H9 (cell line): Measurements from ENCODE around the gene VAMP8. TPM values are rescaled to one million over a fixed set of nuclear protein-coding genes. Genes with fewer than 3 reads are reported as not detected.

Source experiments
- DNase-seq: peaks from one replicate; pipeline ENCODE4 v3.0.0-alpha.2; 2017
- H2AFZ ChIP-seq: one replicate; pipeline ENCODE4 v1.6.1; 2013; ENCODE audit warnings: mild to moderate bottlenecking, low read length, control low read depth, moderate library complexity
- H2AK5ac ChIP-seq: 2 replicates; pipeline ENCODE4 v1.6.1; 2013; ENCODE audit warnings: low read length, control low read depth, mixed read lengths; ENCODE audit not compliant: insufficient read length
- H2BK120ac ChIP-seq: one replicate; pipeline ENCODE4 v1.6.1; 2013; ENCODE audit warnings: low read depth, mild to moderate bottlenecking, low read length, control low read depth, inconsistent platforms; ENCODE audit not compliant: poor library complexity, severe bottlenecking
- H2BK12ac ChIP-seq: 2 replicates; pipeline ENCODE4 v1.6.1; 2013; ENCODE audit warnings: low read length, control low read depth, mixed read lengths, low read depth; ENCODE audit not compliant: insufficient read length
- H2BK15ac ChIP-seq: 2 replicates; pipeline ENCODE4 v1.6.1; 2013; ENCODE audit warnings: low read depth, low read length, control low read depth
- H2BK20ac ChIP-seq: one replicate; pipeline ENCODE4 v1.6.1; 2013; ENCODE audit warnings: low read depth, mild to moderate bottlenecking, low read length, control low read depth, inconsistent platforms; ENCODE audit not compliant: poor library complexity, severe bottlenecking
- H2BK5ac ChIP-seq: 2 replicates; pipeline ENCODE4 v1.6.1; 2013; ENCODE audit warnings: low read length, control low read depth, mixed read lengths; ENCODE audit not compliant: insufficient read length
- H3K14ac ChIP-seq: 2 replicates; pipeline ENCODE4 v1.6.1; 2013; ENCODE audit warnings: low read length, control low read depth; ENCODE audit not compliant: insufficient read depth
- H3K18ac ChIP-seq: 2 replicates; pipeline ENCODE4 v1.6.1; 2013; ENCODE audit warnings: low read depth, mild to moderate bottlenecking, mixed read lengths, low read length, control low read depth; ENCODE audit not compliant: insufficient read length
- H3K23ac ChIP-seq: 2 replicates; pipeline ENCODE4 v1.6.1; 2013; ENCODE audit warnings: low read length, control low read depth, mixed read lengths, low read depth; ENCODE audit not compliant: insufficient read length
- H3K23me2 ChIP-seq: 2 replicates; pipeline ENCODE4 v1.6.1; 2013; ENCODE audit warnings: low read depth, mild to moderate bottlenecking, mixed read lengths, low read length, control low read depth; ENCODE audit not compliant: insufficient read length, poor library complexity, severe bottlenecking
- H3K27ac ChIP-seq: 2 replicates; pipeline ENCODE4 v1.5.1; 2013; ENCODE audit warnings: low read length, control low read depth, mixed read lengths, low read depth; ENCODE audit not compliant: insufficient read length
- H3K27me3 ChIP-seq: 2 replicates; pipeline ENCODE4 v1.6.1; 2013; ENCODE audit warnings: low read length, control low read depth, inconsistent platforms; ENCODE audit not compliant: insufficient read depth
- H3K4ac ChIP-seq: 2 replicates; pipeline ENCODE4 v1.6.1; 2013; ENCODE audit warnings: low read depth, mild to moderate bottlenecking, control low read depth, inconsistent platforms, low read length, moderate library complexity
- H3K4me1 ChIP-seq: 2 replicates; pipeline ENCODE4 v1.6.1; 2013; ENCODE audit warnings: low read length, control low read depth, inconsistent platforms; ENCODE audit not compliant: insufficient read depth
- H3K4me2 ChIP-seq: 2 replicates; pipeline ENCODE4 v1.6.1; 2013; ENCODE audit warnings: low read length, control low read depth, mixed read lengths; ENCODE audit not compliant: insufficient read length, insufficient read depth
- H3K56ac ChIP-seq: 2 replicates; pipeline ENCODE4 v1.6.1; 2013; ENCODE audit warnings: low read depth, mild to moderate bottlenecking, mixed read lengths, low read length, control low read depth; ENCODE audit not compliant: insufficient read length
- H3K79me1 ChIP-seq: 2 replicates; pipeline ENCODE4 v1.6.1; 2013; ENCODE audit warnings: low read depth, mild to moderate bottlenecking, moderate library complexity, low read length, control low read depth, inconsistent platforms; ENCODE audit not compliant: insufficient read depth, poor library complexity, severe bottlenecking
- H3K79me2 ChIP-seq: 2 replicates; pipeline ENCODE4 v1.6.1; 2013; ENCODE audit warnings: low read length, control low read depth, inconsistent platforms; ENCODE audit not compliant: insufficient read depth
- H3K9ac ChIP-seq: 2 replicates; pipeline ENCODE4 v1.6.1; 2013; ENCODE audit warnings: low read length, control low read depth, mixed read lengths; ENCODE audit not compliant: insufficient read length; ENCODE audit errors: extremely low read depth
- H3K9me3 ChIP-seq: one replicate; pipeline ENCODE4 v1.6.1; 2013; ENCODE audit warnings: low read depth, low read length, inconsistent platforms; ENCODE audit not compliant: control insufficient read depth
- H3T11ph ChIP-seq: one replicate; pipeline ENCODE4 v1.6.1; 2013; ENCODE audit warnings: mild to moderate bottlenecking, low read length, control low read depth, inconsistent platforms
- H4K20me1 ChIP-seq: one replicate; pipeline ENCODE4 v1.6.1; 2013; ENCODE audit not compliant: control insufficient read depth, insufficient read length, insufficient read depth
- H4K5ac ChIP-seq: 2 replicates; pipeline ENCODE4 v1.6.1; 2013; ENCODE audit warnings: low read depth, mild to moderate bottlenecking, mixed read lengths, low read length, control low read depth; ENCODE audit not compliant: insufficient read length
- H4K8ac ChIP-seq: replicated peaks from 2 replicates; pipeline ENCODE4 v1.6.1; 2013; ENCODE audit warnings: low read length, control low read depth, mixed read lengths, low read depth; ENCODE audit not compliant: insufficient read length
- H4K91ac ChIP-seq: 2 replicates; pipeline ENCODE4 v1.6.1; 2013; ENCODE audit warnings: low read depth, mild to moderate bottlenecking, moderate library complexity, mixed read lengths, low read length, control low read depth; ENCODE audit not compliant: insufficient read length
- H3K27ac Mint-ChIP-seq, 3 experiments: 2 replicates in 2 of 3; 3 replicates in 1 of 3; pipeline ENCODE4 v1.8.0; 2020 to 2021; ENCODE audit warnings: mixed read lengths in 3 of 3, mild to moderate bottlenecking in 1 of 3, moderate library complexity in 1 of 3
- H3K27me3 Mint-ChIP-seq: 2 replicates; pipeline ENCODE4 v1.8.0; 2021; ENCODE audit warnings: low read depth, mild to moderate bottlenecking, moderate library complexity, mixed read lengths
- H3K36me3 Mint-ChIP-seq, 3 experiments: 2 replicates in 2 of 3; 3 replicates in 1 of 3; pipeline ENCODE4 v1.8.0; 2020 to 2021; ENCODE audit warnings: low read depth in 3 of 3, mixed read lengths in 3 of 3; ENCODE audit not compliant: insufficient read depth in 1 of 3
- H3K4me1 Mint-ChIP-seq, 2 experiments: 2 replicates each; pipeline ENCODE4 v1.8.0; 2020; ENCODE audit warnings: mixed read lengths in 2 of 2
- H3K4me3 Mint-ChIP-seq, 2 experiments: 2 replicates in 1 of 2; 3 replicates in 1 of 2; pipeline ENCODE4 v1.8.0; 2020 to 2021; ENCODE audit warnings: mild to moderate bottlenecking in 2 of 2, mixed read lengths in 2 of 2, moderate library complexity in 1 of 2
- H3K9me3 Mint-ChIP-seq, 2 experiments: 2 replicates in 1 of 2; 3 replicates in 1 of 2; pipeline ENCODE4 v1.8.0; 2020; ENCODE audit warnings: mild to moderate bottlenecking in 2 of 2, mixed read lengths in 2 of 2, moderate library complexity in 1 of 2
- WGBS: extraction: QIAGEN DNeasy Blood & Tissue Kit; methylation state at CpG from one replicate; pipeline ENCODE4 v1.1.7; 2013; ENCODE audit warnings: missing lambda C conversion rate, low lambda C conversion rate, mixed read lengths; ENCODE audit not compliant: insufficient read length; ENCODE audit errors: extremely low coverage; 5-methylcytosine and 5-hydroxymethylcytosine counted together
- total RNA-seq: library from RNA; stranded (reverse); gene quantifications from 2 replicates; pipeline ENCODE4 v1.2.1, GENCODE V29; 2021
- TF ChIP-seq, protein P1 (sequence below): fragments of 200-600 bp; sonication (generic); conservative IDR thresholded peaks from 3 replicates; pipeline ENCODE4 v1.8.0; 2021; ENCODE audit warnings: antibody characterized with exemption, mild to moderate bottlenecking

Gene VAMP8
- total RNA-seq, 1 experiment from 2014 or later: 33.4 TPM

- Histone ChIP-seq H3K23me2 (no peaks in the 10 kb centered on the region), H3K9me3 (no peaks in the 10 kb centered on the region), H4K91ac (no peak overlapping the region), H4K5ac (no peak overlapping the region), H2BK12ac (no peak overlapping the region), H3K4me2 (no peak overlapping the region), H3K56ac (no peak overlapping the region), H3K9ac (no peak overlapping the region), H2BK15ac (no peak overlapping the region), H3K27ac (no peak overlapping the region), H3K4ac (no peak overlapping the region), H3T11ph (no peak overlapping the region), H3K14ac (no peak overlapping the region), H4K8ac (no peak overlapping the region), H3K18ac (no peak overlapping the region), H4K20me1 (no peaks in the 10 kb centered on the region), H2BK120ac (no peak overlapping the region), H3K23ac (no peak overlapping the region), H2AFZ (no peak overlapping the region), H2BK5ac (no peak overlapping the region), H2BK20ac (no peak overlapping the region), H3K79me2 (no peaks in the 10 kb centered on the region), H3K79me1 (no peaks in the 10 kb centered on the region), H2AK5ac (no peak overlapping the region), H3K4me1 (no peaks in the 10 kb centered on the region), H3K27me3 (no peaks in the 10 kb centered on the region)
- H3K9me3 Mint-ChIP-seq: no peaks in the 10 kb centered on the region
- no CpG with 5 or more reads among the region's 6 CpGs for WGBS
- no peak overlapping the region for H3K27ac Mint-ChIP-seq
- H3K4me3 Mint-ChIP-seq: no peak overlapping the region
- H3K36me3 Mint-ChIP-seq: peaks cover 21 to 66% (median 65%) of the 10 kb centered on the region in 3 experiments; a peak in 6 of 7 replicates
- peaks cover 2 to 7% of the 10 kb centered on the region in 2 experiments; a peak in 2 of 4 replicates for H3K4me1 Mint-ChIP-seq
- TF ChIP-seq, protein P1, sequence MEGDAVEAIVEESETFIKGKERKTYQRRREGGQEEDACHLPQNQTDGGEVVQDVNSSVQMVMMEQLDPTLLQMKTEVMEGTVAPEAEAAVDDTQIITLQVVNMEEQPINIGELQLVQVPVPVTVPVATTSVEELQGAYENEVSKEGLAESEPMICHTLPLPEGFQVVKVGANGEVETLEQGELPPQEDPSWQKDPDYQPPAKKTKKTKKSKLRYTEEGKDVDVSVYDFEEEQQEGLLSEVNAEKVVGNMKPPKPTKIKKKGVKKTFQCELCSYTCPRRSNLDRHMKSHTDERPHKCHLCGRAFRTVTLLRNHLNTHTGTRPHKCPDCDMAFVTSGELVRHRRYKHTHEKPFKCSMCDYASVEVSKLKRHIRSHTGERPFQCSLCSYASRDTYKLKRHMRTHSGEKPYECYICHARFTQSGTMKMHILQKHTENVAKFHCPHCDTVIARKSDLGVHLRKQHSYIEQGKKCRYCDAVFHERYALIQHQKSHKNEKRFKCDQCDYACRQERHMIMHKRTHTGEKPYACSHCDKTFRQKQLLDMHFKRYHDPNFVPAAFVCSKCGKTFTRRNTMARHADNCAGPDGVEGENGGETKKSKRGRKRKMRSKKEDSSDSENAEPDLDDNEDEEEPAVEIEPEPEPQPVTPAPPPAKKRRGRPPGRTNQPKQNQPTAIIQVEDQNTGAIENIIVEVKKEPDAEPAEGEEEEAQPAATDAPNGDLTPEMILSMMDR: no peak
- no peak for DNase-seq
- no peaks in the 10 kb centered on the region for H3K27me3 Mint-ChIP-seq
Measured at GRCh38 chr2:85553184-85553583, 24.2 kb upstream of the VAMP8 start.
